COR-L47 (cell line): Measurements from ENCODE around the gene ANKMY1.

ENCODE experiments used
- DNase-seq: peaks from one replicate; lab custom pipeline; 2025; lab: John Stamatoyannopoulos, UW

The ANKMY1 gene

GRCh38 chr2:240557808-240558207 is at the start of gene ANKMY1:
Gene ANKMY1, minus strand, starts transcription at chr2:240557988. Its CDS starts 653 bp downstream, at chr2:240557335.
- DNase-seq, result no peak

GRCh38 chr2:240605867-240606743 is 48.3 kb upstream of the ANKMY1 start:
- DNase-seq, result no peak

GRCh38 chr2:240604939-240605716 is 47.3 kb upstream of the ANKMY1 start:
- DNase-seq, result no peak

GRCh38 chr2:240604291-240604938 is 46.6 kb upstream of the ANKMY1 start:
- DNase-seq, result no peak

GRCh38 chr2:240603846-240604245 is 46.1 kb upstream of the ANKMY1 start:
- no peak for DNase-seq

- no peak for DNase-seq
Observed at GRCh38 chr2:240603081-240603835, 45.5 kb upstream of the ANKMY1 start.

- no peak for DNase-seq
Observed at GRCh38 chr2:240602266-240603050, 44.7 kb upstream of the ANKMY1 start.

GRCh38 chr2:240601831-240602160 is 44.0 kb upstream of the ANKMY1 start:
- DNase-seq, result no peak

- DNase-seq, result no peak
Observed at GRCh38 chr2:240601061-240601830, 43.5 kb upstream of the ANKMY1 start.

- no peak for DNase-seq
Observed at GRCh38 chr2:240600451-240600961, 42.7 kb upstream of the ANKMY1 start.

GRCh38 chr2:240599141-240599583 is 41.4 kb upstream of the ANKMY1 start:
- DNase-seq, result no peak

- DNase-seq, result no peak
Observed at GRCh38 chr2:240598311-240598911, 40.6 kb upstream of the ANKMY1 start.

GRCh38 chr2:240597419-240598181 is 39.8 kb upstream of the ANKMY1 start:
- DNase-seq, result no peak

GRCh38 chr2:240597054-240597418 is 39.2 kb upstream of the ANKMY1 start:
- no peak for DNase-seq

- no peak for DNase-seq
Observed at GRCh38 chr2:240596491-240596931, 38.7 kb upstream of the ANKMY1 start.

- DNase-seq, result no peak
Observed at GRCh38 chr2:240596080-240596460, 38.3 kb upstream of the ANKMY1 start.

GRCh38 chr2:240595381-240596079 is 37.7 kb upstream of the ANKMY1 start:
- DNase-seq, result no peak
